Measurements from ENCODE around the gene TLR6.

Gene TLR6, protein sequence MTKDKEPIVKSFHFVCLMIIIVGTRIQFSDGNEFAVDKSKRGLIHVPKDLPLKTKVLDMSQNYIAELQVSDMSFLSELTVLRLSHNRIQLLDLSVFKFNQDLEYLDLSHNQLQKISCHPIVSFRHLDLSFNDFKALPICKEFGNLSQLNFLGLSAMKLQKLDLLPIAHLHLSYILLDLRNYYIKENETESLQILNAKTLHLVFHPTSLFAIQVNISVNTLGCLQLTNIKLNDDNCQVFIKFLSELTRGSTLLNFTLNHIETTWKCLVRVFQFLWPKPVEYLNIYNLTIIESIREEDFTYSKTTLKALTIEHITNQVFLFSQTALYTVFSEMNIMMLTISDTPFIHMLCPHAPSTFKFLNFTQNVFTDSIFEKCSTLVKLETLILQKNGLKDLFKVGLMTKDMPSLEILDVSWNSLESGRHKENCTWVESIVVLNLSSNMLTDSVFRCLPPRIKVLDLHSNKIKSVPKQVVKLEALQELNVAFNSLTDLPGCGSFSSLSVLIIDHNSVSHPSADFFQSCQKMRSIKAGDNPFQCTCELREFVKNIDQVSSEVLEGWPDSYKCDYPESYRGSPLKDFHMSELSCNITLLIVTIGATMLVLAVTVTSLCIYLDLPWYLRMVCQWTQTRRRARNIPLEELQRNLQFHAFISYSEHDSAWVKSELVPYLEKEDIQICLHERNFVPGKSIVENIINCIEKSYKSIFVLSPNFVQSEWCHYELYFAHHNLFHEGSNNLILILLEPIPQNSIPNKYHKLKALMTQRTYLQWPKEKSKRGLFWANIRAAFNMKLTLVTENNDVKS

DNA sequence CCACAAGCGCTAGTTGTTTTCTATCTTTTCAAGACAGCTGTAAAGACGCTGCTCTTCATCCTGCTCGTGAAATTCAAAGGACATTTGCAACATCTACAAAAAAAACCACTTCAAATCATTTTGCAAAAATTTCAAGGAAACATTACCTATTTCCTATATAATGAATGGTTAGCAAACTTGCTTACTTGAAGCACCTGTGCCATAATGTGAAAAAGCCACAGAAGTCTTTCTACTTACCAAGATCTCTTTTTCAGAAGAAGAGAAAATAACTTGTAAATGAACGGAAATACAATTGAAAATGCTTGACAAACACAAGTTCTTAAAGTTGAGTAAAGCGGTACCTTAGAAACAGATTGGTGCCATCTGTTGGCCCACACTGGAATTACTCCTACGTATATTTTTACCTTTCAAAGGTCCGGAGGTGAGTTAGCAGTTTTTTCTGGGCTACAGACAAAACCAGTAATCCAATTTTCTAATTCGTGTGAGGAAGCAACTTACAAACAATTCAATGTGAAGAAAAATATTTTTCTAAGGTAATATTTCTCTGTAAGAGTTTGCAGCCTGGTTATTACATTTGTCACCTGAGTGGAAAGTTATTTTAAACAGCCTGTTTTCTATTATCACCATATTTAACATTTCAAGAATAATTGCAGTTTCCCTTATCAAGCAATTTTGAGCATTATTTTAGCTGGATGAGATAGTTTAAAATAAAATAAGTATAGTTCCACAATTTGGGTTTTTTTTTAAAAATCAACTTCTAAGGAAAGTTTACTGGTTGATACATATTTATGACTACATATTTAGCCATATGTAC is at the start of gene TLR6:
Gene TLR6 (minus strand): TSS at position 294 of the 814 bp plus-strand sequence. CDS start 27,344 bp downstream, outside the sequence.
- DNase-seq: peak; percentile 82

DNA sequence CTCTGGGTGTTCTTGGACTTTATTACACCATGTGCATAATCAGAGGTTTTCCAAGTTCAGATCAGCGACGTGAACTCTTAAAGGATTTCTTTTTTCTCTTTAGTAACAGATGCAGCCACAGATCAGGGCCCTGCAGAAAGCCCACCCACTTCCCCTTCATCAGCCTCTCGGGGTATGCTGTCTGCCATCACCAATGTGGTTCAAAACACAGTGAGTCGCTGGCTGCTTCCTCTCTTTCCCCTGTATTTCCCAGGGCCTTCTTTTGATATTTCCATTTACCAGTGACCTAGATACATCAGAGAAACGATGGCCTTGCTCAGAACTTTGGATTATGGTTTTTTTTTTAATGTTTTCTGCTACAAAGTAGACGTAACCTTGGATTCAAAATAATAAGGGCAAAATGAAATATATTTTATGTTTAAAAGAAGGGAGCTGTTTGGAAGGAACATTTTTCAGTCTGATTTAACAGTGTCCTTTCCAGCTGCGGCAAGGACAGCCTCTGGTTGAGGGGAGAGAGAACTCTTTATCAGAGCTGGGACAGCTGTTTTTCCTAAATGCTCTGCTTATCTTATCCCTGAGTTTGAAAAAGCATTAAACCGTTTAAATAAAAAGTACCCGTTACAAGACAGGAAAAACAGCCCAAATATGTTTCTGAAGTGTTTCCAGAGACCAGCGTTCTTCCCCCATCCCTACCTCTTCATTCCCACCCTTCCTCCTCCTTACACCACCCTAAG is 49.2 kb upstream of the TLR6 start:
- no peak for DNase-seq

- no peak for DNase-seq
Observed at GRCh38 chr4:38904682-38905081, 48.1 kb upstream of the TLR6 start.

DNA sequence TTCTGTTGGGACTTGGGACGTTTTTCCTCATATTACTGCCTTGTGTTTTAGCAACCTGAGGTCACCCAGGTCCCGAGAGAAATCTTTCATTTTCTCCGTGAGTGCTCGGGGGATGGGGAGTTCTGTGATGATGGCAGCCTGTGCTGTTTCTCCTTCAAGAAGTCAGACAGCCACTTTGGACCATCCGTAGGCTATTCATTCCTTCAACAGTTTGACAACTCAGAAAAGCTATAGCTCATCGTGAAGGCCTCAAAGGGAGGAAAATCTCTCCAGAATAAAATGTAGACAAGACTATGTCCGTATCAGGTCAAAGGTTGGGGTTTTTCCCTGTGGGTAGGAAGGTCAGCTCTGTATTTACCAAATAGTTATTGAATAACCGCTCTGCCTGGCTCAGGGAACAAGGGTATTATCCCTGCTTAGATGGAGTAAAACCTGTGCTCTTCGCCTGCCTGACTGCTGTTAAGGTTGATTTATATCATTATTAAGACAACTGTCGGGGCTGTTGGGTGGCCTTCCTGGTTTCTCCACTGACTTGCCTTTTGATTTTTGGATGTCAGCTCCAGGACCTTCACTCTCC is 47.6 kb upstream of the TLR6 start:
- no peak for DNase-seq

DNA sequence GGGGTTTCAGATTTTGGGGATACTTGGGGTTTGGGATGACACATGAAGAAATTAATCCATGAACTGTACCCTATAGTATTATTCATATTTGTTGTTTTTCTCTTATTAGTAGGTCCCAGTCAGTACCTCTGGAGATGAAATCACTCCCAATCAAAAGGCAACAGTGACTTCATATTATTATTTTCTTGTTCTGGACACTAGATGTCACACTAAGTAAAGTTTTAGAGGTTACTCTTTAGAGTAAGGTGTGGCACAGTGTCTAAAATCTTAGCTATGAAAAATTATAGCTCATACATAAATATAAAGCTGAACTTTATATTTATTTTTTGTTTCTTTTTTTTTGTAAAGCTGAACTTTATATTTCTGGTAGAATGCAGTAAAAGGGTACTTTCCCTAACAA is 46.1 kb upstream of the TLR6 start:
- DNase-seq: peak; percentile 52

DNA sequence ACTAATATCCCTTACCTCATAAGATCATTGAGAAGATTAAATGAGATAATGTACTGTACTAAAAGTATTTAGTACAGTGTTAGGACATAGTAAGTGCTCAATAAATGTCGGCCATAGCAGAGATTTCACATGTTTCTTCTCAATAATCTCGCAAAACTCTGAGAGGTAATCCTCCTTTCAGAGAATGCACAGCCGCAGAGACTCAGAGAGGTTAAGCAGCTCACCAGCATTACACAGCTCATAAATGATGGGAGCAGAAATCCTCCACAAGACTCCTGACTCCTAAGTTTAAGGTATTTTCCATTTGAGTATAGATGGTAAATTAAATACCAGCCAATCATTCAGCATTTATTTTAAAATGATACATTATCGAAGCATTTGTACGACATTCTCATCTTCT is 45.6 kb upstream of the TLR6 start:
- no peak for DNase-seq

DNA sequence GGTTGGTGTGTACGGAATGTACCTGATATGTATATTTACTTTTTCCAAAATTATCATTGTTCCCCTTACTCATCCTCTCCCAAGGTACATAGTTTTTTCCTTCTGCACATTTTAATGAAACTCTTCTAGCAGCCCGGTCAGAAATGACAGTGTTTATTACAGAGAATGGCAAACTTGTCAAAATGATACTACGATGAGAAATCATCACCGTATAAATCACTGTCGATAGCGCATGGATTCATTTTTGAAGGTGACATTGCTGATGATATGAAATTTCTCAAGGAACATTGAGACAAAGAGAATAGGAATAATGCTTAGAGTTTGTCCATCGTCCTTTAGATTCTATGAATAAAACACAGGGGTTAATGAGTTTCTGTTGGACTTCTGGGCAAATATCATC is 41.6 kb upstream of the TLR6 start:
- no peak for DNase-seq

DNA sequence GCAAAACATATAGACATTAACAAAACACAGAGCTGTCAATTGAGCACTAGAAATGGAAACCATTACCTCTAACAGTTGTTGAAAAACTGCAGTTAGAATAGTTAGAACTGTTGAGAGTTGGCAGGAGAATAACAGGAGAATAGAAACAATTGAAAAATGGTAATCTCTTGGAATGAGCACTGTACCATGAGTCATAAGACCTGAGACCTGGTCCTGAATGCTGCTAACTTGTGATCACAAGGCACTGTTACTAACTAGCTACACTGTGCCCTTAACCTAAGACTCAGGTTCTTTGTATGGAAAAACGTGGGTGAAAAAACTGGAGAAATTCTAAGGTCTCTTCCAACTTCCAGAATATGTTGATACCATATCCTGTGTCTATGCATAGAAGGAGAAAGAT is 40.3 kb upstream of the TLR6 start:
- no peak for DNase-seq

DNA sequence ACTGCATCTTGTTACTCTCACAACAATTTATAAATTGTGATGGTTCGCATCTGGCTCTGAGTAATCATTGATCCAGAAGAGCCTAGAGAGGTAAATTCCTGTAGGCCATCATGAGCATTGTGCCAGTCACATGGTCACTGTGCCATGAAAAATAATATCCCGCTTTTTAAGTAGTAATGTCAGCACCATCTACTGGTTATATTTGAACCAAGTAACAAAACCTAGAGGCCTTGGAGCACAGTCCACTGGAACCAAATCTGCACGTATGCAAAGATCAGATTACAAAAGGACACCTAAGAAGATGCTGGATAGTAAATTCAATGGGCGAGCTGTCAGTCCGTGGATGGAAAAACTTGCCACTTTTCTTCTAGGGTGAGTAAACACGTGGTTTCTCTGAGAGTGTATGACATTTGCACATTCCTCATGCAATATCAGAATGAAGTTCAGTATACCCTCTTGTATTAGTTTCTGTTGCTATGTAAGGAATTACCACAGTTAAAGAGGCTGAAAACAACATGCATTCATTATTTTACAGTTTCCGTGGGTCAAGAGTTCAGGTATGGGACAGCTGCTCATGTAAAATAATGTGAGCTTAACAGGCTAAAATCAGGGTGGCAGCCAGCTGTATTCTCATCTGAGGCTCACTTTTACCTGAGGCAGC is 37.8 kb upstream of the TLR6 start:
- no peak for DNase-seq

DNA sequence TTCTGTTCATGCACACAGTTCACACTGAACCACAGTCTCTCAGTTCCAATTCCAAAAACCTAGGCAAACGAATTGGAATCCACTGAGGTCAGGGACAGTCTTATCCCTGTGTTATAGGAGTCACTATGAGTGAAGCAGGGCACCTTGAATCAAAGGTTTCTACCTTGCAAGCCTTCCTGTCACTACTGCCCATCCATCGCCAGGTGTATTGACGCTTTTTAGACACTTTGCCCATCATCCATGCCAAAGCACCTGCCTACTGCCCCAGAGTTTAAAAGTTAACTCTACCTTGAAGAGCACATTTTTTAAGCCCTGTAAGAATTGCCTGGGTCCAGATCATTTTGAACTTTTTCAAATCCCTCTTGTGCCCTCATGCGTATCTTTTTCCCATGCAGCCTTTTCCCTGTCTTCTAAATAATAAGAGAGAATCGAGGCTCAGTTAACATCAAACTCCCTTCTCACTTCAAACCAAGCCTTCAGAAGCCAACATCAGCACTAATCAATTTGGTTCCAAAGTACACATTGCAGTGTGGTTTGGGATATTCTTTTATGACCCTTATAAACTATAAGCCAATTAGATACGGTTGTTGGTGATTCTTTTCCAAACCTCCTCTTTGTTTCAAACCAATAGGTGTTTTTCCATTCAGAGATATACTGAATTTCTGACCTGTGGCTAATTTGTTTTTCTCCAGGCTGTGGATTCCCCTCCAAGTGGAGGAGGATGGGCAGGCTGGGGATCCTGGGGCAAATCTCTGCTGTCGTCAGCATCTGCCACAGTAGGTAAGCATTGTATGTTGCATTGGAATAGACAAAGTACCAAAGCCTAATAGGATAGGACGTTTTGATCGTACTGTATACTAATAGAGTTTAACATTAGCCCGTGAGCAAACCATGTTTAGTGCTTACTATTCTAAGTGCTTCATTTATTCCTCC is 34.7 kb upstream of the TLR6 start:
- no peak for DNase-seq

DNA sequence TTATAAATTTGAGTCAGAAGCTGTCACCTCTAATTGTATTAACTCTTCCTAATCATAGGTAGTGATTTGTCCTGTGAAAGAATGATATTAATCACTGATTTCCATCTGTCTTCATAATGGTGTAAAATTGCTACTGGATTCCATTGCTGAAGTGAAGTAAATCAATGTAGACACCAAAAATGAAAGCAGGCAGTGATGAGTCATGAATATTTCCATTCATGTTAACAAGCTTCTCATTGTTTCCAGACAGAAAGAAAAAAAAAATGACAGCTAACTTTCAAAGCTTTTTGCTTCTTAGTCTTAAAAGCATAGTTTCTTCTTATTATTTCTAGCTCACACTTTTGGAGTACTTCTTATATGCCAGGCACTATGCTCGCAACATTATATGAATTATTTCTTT is 32.5 kb upstream of the TLR6 start:
- DNase-seq: peak; percentile 81

GRCh38 chr4:38884254-38884653 is 27.6 kb upstream of the TLR6 start:
- DNase-seq: no peak

DNA sequence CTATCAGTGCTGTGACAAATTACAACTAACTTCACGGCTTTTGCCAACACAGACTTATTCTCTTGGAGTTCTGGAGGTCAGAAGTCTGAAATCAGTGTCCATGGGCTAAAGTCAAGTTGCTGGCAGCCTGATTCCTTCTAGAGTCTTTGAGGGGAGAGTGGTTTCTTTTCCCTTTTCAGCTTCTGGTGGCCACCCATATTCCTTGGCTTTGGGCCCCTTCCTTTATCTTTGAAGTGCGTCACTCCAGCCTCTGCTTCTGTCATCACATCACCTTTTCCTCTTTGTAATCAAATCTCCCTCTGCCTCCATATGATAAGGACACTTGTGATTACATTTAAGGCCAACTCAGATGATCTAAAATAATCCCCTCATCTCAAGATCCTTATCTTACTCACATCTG is 20.0 kb upstream of the TLR6 start:
- DNase-seq: no peak

GRCh38 chr4:38873290-38873944 is 16.8 kb upstream of the TLR6 start:
- no peak for DNase-seq

- DNase-seq: no peak
Observed at GRCh38 chr4:38872620-38873019, 16.0 kb upstream of the TLR6 start.

DNA sequence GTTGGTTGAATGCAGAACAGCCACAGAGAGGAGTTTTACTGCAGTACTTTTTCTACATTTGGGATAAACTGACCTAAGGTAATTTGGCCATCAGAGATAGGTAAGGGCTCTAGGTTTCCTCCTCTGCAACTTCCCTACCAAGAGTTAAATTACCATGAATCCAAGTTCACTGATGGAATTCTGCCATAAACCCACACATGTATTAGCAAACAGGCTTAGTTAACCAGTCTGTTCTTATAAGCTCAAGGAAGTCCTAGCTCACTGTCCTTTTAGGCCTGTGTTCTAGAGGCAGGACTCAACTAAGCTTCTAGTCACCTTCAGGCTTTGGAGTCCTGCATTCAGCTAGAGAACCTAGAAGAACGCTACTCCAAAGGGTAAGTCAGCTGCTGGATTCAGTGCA is 15.0 kb upstream of the TLR6 start:
- no peak for DNase-seq

- DNase-seq: no peak
Observed at GRCh38 chr4:38870098-38870808, 13.6 kb upstream of the TLR6 start.

DNA sequence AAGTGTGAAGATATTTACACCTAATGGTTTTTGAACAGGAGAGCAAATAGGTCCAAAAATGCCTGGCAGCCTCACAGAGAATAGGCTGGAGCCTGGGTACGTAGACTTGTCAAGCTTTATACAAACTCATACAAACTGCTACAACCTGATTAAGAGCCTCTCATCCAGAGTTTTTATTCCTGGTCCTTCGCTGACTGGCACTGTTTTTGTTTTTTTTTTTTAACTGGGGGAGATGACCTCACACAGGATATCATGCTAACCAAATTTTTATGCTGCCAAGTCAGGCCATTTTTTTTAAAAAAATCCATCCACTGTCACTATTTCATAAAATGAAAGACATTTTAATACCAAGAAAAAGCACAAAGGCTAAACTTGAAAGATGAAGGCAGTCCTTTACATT is 12.9 kb upstream of the TLR6 start:
- DNase-seq: no peak

Measured in activated CD4-positive, alpha-beta T cell treated with anti-CD3 and anti-CD28 coated beads, Interleukin-10, Interleukin-2, amounts not matched to agents 100 ng/mL and 50 ng/mL, durations not matched to agents 16 hours and 8 hours (primary cell).